Limb (tissue), 2 donors: ENCODE data around the gene MSL3B.

ENCODE experiments used
- DNase-seq, 2 donors: peaks; one replicate each; pipeline ENCODE4 v3.0.0-alpha.2; 2016; ENCODE audit errors: extremely low spot score in 2 of 2

Gene MSL3B

DNA sequence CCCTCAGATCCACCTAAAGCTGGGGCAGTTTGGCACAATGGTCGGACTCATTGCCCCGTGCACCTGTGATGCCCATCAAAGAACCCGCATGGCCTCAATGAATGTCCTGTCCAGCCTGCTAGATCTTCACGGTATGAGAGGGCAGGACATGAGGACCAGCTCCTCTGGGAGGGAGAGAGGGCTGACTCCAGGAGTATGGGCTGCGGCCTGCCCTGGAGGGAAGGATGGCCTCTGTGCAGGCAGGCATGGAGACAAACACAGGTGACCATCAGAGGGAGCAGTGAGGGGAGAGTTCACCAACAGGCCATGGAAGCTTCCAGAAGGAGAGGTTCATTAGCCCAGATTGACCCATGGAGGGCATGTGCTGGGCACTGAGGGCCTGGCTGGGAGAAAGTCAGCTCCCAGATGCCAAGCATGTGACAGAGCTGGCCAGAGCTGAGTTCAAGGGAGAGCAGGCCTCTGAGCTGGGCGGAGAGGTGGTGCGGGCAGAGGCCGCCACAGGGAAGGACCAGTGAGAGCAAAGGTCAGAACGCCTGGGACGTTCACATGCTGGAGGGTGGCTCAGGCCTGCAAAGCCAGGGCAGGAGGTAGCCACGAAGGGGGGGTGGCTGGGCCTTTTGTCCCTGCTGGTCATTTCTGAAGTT is 50.1 kb downstream of the MSL3B start:
- peak in 1 of 2 donors; percentile 11 for DNase-seq

DNA sequence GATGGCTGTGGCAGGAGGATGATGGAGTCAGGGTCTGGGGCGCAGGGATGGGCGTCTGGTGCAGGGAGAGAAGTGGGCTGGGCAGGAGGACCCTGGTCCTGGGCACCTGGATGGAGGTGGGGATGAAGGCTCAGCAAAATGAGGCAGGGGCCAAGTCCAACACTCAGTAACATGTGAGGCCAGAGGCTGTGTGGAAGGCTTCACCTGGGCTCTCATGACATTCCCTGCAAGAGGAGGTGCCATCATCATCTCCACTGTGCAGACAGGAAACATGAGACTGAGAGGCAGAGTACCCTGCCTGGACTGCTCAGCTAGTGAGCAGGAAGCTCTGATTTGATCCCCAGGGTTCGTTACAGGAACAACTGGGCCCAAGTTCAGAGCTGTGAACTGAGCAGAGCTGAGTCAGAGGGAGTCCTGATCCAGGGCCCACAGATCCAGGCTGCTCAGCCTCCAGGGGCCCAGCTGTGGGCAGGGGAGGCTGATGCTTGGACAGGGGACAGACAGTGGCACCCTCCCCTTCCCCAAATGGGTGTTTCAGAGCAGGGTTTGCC is 50.8 kb downstream of the MSL3B start:
- DNase-seq: peak in 1 of 2 donors; percentile 17

DNA sequence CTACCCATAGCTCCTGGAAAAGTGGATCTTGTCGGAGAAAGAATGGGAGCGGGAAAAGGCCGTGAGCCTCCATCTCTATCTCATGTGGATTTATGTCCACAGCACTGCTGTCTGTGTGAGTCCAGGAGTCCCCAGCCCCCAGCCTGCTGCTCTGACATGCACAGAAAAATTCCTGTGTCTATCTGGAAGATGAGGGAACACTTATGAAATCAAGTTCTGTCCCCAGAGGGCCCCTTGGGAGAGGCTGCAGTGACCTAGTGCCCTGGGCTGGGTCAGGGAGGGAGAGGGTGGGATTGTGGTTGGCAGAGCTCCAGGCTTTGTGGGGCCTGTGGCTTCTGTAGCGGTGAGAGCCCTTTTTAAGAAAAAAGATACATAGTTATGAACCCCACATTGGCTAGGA is 51.4 kb downstream of the MSL3B start:
- DNase-seq: peak in 1 of 2 donors; percentile 20

DNA sequence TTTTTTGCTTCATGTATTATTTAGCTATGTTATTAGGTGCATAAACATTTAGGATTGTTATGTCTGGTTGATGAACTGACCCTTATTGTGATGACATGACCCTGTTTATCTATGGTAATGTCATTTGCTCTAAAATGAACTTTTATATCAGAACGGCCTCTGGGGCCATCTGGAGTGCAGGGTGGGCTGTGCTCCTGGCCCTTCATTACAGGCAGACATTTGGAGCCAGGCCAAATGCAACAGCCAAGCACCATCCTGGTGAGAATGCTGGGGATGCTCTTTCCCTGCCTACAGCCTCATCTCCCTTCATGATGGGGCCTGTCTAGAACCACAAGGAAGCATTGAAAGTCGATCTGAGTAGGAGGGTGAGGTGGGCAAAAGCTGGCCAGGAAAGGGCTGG is 51.9 kb downstream of the MSL3B start:
- peak in 1 of 2 donors; percentile 7 for DNase-seq

DNA sequence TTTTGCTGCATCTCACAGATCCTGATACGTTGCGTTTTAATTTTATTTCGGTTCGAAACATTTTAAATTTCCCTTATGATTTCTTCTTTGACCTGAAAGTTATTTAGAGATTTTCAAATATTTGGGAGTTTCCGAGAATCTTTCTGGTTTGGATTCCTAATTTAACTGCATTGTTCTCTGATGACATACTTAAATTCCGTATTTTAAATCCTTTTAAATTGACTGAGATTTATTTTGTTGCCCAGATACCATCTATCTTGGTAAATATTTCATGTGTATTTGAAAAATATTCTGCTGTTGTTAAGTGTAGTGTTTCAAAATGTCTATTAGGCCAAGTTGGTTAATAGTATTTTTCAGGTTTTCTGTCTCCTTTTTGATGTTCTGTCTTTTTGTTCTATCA is 52.3 kb downstream of the MSL3B start:
- DNase-seq: no peak
